Occipital lobe (tissue), 2 donors: Measurements from ENCODE around the gene FAM184B. TPM values are rescaled to one million over a fixed set of nuclear protein-coding genes. Genes with fewer than 3 reads are reported as not detected.
A peak's percentile ranks its signal among the peaks of the same experiment; 100 is the strongest.

Experiments
- DNase-seq: peaks from one replicate; lab custom pipeline; 2025; lab: John Stamatoyannopoulos, UW
- total RNA-seq: library from RNA; depleted of rRNA; stranded (reverse); fragments of >200 nt; gene quantifications from one replicate; pipeline ENCODE4 v1.2.3, GENCODE V29; 2014

Gene FAM184B
- total RNA-seq, 1 donor from 2014 or later: 3.6 TPM

DNA sequence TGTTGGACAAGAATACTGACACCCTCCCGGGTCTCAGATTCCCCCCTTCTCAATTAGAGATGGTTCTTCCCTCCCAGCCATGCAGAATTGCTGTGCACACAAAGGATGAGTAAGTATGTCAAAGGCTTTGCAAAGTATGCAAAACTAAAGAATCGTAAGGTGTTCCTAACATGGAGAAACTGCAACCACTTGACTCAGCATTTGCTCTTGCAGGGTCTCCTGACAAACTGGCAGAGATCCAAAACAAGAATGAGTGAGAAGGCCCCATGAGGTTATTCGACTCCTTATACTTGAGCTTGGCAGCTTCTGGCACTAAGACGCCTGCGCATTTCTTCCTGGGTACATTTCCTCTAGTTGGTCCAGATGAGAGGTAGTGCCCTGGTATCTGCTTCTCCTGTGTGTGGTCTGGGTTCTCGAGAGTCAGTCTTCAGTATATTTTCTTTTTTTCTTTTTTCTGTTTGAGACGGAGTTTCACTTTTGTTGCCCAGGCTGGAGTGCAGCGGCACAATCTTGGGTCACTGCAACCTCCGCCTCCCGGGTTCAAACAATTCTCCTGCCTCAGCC lies 8.2 kb downstream of the FAM184B start:
- DNase-seq: no peak

DNA sequence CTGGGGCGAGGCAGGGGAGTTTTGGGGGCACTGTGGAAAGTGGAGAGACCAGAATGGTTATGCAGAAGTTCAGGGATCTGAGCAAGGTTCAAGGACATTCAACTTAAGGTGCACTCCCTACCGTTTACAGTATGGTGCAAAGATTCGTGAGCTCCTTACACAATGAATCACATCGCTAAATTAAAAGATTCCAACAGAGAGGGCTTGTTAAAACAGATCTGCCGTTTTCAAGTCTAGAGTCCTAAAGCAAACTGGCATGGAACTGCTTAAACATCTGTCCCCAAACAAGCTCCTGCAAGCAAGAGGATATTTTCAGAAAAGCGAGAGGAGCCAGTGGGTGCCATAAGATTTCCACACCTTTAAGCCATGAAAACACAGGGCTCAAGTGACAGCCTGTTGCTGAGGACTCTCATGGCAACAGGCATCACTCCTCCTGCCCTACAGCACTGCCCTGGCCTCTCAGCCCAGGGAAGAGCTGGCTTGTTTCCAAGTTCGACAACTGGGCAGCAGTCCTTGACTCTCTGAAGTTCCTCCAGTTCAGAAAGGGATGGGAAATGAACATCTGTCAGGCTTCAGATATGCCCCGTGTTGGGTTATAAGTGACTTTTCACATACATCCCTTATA lies 10.0 kb downstream of the FAM184B start:
- no peak for DNase-seq

DNA sequence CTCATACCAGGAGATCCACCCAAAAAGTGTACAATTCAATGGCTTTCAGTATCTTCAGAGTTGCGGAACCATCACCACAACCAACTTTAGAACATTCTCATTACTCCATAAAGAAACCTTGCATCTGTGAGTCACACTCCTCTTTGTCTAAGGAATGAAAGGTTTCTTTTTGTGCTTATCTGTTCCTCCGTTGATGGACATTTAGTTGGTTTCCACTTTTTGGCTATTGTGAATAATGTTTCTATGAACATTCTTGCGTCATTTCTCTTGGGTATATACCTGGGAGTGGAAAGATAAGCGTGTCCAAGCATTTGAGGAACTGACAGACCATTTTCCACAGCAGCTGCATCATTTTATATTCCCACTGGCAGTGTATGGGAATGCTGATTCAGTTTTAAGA lies 10.6 kb downstream of the FAM184B start:
- no peak for DNase-seq

DNA sequence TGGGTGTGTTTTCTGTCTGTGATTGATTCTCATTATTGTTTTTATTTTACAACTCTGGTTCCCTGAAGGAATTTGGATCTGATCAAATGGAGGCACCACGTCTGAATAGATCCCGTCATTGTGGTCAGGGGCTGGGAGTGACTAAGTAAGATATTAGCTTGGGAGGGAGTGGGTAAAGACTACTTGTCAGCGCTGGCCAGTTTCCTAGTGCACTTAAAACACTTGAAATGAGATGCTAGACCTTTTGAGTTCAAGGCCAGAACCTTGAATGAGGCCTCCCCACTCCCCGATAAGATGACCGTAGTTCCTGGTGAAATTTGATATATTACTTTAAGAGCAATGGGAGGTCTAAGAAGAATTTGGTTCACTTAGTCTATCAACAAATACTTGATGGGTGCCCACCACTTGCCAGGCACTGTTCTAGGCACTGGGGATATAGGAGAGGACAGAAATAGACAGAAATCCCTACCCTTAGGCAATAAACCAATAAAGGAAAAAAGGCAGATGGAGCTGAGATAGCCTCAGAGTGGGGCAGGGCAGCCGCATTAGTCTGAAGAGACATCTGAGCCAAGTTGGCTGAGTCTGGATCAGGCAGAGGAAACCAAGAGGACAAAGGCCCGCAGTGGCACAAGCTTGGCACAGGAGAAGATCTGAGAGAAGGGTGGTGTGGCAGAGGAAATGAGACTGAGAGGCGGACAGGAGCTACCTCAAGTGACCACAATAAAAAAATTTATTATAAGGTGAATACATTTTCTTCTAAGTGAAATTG lies 11.8 kb downstream of the FAM184B start:
- no peak for DNase-seq

DNA sequence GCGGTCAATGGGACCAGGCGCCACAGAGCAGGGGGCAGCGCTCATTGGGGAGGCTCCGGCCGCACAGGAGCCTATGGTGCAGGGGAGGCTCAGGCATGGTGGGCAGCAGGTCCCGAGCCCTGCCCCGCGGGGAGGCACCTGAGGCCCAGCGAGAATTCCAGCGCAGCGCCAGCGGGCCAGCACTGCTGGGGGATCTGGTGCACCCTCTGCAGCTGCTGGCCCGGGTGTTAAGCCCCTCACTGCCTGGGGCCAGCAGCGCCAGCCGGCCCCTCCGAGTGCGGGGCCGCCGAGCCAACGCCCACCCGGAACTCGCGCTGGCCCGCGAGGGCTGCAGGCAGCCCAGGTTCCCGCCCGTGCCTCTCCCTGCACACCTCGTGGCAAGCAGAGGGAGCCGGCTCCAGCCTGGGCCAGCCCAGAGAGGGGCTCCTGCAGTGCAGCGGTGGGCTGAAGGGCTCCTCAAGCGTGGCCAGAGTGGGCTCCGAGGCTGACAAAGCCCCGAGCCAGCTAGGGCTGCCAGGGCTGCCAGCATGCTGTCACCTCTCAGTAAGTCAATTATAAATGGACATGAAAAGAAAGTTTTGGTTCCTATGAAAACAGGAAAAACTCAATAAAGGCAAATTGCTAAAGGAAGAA lies 14.5 kb downstream of the FAM184B start:
- DNase-seq: no peak

DNA sequence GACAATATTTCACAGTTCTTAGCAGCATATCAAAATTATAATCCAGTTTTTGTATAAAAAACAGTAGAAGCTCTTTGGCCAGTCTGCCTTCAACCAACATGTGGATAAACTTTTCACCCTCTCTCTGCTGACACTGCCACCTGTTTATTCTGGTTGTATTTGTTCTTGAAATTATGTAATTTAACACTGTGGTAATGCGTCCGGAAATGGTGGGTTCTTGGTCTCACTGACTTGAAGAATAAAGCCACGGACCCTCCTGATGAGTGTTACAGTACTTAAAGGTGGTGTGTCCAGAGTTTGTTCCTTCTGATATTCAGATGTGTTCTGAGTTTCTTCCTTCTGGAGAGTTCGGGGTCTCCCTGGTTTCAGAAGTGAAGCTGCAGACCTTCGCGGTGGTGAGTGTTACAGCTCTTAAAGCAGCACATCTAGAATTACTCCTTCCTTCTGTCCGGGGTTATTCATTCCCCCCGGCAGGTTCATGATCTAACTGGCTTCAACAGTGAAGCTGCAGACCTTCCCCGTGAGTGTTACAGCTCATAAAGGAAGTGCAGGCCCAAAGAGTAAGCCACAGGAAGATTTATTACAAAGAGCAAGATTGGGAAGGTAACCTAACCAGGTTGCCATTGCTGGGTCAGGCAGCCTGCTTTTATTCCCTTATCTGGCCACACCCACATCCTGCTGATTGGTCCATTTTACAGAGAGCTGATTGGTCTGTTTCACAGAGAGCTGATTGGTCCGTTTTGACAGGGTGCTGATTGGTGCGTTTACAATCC lies 15.7 kb downstream of the FAM184B start:
- no peak for DNase-seq

DNA sequence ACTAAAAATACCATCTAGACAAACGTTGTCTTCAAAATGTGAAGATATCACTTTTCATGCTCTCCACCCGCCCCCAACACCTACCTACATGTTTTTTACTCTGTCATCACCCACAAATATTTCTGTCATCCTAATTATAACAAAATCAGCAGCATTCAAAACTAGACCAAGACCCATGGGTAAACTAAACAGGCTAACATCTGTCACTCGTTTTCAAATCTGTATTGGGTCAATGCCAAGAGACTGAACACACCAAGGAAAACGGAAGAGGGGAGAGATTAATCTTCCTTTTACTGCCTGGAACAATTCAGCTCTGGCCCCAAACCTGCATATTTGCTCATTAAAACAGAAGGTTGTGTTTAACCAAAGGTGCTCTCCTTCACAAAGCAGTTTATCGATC lies 17.5 kb downstream of the FAM184B start:
- DNase-seq: no peak

DNA sequence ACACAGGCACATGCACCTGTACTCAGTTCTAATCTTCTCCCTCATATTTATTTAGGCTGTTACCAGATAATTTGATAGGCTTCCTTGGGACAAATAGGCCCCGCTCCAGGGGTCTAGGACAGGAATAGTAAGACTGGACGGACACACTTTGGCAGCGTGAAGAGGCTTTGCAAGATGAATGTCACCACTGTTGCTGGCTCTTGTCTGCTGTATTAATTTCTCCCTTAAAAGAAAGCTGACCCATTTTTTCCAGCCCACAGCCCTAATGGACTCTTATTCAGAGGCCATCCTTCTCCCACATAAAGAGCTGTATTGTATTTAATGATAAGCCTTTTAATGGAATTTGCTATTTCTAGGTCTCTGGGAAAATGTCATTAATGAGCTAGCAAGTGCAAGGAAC lies 18.0 kb downstream of the FAM184B start:
- no peak for DNase-seq

DNA sequence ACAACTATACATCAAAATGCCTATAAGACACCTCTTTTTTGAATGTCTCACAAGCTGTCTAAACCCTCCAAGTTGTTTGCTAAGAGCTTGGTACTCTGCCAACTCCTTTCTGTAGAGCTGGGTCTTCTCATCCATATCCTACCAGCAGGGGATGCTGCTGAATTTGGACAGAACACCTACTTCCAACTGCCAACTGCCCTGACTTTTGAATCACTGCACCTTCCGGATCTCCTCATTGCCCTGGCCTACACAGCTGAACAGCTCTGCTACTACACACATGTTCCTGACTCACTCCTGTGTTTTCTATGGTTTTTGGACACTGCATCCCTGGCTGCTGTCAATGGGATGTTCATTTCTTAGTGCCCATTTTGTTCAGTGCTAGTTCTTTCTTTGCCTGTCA lies 18.7 kb downstream of the FAM184B start:
- DNase-seq: no peak

DNA sequence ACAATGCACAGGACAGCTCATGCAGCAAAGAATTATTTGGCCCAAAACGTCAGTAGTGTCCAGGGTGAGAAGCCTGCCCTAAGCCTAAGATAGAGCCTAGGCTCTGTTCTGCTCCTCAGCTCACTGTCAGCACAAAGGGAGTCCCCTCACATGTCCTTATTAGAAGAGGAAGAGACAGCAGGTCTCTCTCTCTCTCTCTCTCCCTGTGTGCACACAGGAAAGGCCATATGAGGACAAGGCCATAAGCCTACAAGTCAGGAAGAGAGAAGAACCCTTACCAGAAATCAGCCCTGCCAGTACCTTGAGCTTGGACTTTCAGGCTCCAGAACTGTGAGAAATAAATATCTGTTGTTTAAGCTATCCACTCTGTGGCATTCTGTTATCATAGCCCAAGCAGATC lies 20.4 kb downstream of the FAM184B start:
- no peak for DNase-seq

DNA sequence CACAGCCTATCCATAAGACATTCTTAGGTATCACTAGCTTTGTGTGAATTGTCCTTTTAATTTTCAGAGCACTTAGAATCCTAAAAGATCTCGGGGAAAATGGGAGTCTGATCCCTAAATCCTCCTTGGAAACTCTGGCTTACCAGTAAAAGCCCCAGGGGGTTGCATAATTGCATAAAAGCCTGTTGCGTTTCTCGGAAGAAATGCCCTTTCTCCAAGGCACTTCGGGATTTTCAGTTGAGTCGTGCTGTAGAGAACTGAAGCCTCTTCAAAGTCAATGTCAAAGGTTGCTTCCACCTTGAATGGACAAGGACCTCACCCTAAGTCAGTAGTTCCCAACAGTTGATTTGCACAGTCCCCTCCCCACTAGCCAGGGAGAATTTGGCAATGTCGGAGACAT lies 20.8 kb downstream of the FAM184B start:
- no peak for DNase-seq

DNA sequence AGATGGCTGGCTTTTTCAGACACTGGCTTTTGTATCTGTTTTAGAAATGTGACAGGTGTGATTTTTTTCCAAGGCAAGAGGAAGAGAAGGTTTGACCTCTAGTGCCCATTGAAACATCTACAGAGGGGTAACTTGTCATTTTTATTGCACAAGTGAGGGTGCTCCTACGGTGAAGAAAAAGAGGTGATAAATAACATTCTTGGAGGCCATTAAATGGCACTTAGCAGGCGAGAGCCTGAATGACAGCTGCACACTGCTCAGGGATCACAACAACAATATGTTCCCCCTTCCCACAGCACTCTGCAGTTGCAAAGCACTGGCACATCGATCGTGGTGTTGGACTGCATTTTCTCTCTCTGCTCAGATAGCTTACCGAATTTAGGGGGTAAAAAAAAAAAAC lies 22.9 kb downstream of the FAM184B start:
- no peak for DNase-seq

DNA sequence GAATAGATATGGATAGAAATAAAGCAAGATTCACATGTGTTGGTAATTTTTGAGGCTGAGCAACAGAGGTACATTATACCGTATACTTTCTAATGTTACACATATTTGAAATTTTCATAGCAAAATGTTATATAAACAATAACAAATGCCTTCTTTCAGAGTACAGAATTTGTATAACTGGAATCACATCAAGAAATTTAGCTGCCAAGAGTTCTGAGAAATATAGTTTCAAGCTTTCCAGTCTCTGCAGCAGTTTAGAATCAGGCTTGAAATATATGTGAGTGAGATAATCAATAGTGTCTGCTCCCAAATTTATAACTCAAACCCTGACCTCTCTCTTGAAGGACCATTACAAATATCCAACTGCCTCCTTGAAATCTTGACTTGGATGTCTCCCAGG lies 23.8 kb downstream of the FAM184B start:
- DNase-seq: no peak

DNA sequence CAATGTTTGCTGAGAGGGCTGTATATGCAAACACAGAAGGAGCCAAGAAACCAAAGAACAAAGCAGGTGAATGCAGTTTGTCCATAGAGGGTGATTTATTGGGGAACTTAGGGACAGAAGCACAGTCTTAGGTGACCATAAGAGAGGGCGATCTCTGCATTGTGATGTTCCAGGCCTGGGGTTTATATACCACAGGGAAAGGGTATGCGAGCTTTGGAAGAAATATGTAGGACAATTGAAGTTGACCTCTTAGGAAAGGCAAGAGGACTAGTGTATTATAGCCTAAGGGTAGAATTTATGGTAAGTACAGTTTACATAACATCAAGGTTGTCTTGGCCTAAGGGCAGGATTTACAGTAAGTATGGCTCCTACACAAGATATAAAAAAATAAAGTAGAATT lies 27.8 kb downstream of the FAM184B start:
- DNase-seq: no peak

DNA sequence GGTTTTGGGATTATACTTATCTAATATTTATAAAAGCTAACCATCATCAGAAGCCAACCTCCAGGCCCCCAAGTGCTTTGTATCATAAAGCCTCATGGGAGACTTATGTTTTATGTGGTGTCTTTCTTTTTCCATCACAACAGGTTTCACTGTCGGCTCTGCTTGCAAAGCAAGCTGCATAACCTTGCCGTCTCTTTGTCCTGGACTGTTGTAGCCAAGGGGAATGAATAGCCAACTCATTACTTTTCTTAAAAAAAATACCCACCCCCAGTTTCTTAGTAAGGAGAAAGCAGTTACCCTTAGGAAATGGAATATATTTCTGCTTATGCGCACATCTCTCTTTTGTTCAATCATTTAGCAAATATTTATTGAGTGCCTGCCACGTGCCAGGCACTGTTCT lies 40.7 kb downstream of the FAM184B start:
- no peak for DNase-seq

DNA sequence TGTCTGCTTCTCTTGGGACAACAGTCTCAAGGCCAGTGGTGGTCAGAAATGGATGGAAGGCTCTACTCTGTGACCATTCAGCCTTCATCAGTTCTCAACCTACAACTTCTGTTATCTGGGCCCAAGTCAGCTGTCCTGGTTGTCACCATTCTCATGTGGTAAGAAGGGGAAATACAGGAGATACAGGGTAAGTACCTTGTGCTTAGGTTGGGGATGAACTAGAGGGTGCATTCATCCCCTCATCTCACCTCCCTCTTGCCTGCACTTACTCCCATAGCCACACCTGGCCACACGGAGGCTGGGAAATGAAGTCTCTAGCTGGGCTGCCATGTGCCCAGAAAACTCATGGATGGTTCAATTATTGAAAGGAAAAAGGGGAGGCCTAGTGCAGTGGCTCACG lies 44.9 kb downstream of the FAM184B start:
- DNase-seq: no peak

DNA sequence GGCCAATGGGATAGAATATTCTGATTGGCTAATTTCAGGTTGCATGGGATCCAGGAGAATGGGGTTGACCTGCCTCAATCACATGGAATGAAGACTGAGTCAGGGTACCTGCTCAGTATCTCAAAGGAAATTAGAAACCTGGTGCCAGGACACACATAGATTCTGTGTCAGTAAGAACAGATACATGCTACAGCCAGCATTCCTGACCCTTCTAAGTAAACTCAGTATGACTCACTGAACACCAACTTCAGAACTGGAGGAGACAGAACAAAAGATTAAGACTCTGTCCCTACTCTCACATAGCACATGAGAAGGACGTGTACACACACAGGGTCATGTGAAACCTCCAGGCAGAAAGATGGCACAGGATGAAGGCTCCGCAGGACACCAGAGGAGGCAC lies 54.5 kb downstream of the FAM184B start:
- DNase-seq: no peak

DNA sequence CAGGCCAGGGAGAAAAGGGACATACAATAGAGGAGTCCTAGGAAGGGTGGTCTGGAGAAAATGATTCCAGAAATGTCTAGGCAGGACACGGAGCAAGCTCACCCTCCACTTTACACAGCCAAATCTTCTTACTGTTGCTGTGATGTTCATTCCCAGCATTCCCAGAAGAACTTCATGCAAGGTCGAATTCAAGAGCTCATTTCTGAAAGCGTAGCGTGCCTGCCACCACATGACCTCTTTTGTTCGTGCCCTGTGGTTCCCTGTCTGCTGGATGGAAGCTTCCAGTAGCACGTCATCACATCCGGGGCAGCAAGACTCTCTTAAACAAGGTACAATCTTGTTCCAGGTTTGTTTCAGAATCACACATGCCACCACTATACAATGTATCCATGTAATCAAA lies 57.8 kb downstream of the FAM184B start:
- no peak for DNase-seq

DNA sequence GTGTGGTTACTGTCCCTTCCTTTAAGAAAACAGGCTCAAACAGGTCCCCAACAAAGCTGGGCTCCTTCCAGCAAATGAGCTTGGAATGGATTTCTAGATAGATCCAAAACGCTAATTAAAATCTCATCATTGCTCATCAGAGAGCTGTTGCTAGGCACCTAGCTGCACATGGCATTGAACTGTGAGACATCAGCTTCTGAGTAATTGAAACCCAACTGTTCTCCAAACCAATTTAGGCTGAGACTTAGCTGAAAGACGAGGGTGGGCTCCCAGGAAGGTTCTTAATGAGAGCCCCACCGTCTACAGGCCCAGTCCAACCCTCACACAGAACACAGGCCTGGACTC lies 59.1 kb downstream of the FAM184B start:
- no peak for DNase-seq

DNA sequence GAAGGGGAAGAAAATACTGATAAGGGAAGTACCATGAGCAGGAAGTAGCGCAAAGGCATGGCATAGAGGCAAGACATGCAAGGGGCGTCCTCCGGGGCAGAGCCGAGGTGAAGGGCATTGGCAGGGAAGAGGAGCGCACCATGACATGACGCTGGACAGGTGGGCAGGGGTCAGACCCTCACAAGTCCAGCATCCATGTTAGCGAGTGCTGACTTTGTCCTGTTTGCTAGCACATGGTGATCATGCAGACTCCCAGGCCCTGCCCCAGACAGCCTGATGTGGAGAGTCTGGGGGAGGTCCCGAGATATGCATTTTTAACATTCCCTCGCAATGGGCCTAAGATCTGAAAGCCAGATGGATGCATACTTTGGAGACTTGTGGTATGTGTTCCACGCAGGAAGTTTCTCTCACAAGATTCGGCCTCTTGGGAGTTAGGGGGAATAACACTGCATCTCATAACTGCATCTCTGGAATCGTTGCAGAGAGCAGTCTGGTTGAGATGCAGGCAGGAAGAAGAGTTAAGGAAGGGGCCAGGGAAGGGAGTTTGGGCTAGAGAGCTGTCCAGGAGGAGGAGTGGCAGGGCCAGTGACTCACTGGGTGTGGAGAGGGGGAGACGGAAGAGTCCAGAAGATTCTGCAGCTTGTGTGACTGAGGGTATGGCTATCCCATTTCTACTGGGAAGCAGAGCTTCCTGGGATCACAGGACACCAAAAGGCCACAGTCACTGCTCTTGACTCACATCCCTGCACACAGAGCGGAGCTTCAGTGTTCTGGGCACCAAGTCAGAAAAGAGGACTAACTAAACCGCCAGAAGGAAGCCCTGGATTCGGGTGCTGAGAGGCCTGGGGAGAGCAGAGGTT lies 59.7 kb downstream of the FAM184B start:
- DNase-seq: peak; percentile 26

DNA sequence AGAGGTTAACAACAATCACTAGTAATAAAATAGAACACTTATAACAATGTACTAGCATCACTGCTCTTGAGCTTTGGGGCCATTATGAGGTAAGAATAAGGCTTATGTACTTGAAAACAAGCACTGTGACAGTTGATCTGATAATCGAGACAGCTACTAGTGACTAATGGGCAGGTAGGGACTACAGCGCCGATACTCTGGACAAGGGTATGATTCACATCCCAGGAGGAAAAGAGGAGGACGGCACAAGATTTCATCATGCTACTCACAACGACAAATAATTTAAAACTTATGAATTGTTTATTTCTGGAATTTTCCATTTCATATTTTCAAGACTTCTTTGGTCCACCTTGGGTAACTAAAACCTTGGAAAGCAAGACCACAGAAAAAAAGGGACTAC lies 62.3 kb downstream of the FAM184B start:
- no peak for DNase-seq
